GM19467 (cell line): Measurements from ENCODE around the gene OSGIN1.

ENCODE experiments used
- ATAC-seq: cut with Tn5 transposase; IDR thresholded peaks from one replicate; pipeline ENCODE4 v1.9.1; 2021; ENCODE audit warnings: mild to moderate bottlenecking, moderate library complexity; ENCODE audit not compliant: unreplicated experiment

Gene OSGIN1

GRCh38 chr16:83969771-83970429 is 16.9 kb downstream of the OSGIN1 start:
- ATAC-seq = no peak

DNA sequence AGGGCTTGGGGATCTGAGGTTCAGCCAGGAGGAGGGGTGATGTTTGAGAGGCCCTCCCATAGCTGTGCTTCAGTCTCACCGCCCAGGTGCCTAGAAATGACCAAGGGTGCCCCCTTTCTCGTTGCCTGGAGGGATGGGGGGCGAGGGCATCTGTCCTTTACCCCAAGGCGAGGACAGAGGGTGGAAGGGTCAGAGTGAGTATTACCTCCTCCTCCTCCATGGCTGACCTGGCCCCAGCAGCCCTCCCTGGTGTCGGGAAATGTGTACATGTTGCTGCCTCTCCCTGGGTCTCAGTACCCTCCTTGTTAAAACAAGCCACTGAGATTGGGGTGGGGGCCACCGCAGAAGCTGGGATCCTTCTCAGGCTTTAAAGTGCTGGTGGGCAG is 17.4 kb downstream of the OSGIN1 start:
- ATAC-seq = no peak

GRCh38 chr16:83971165-83972130 is 18.4 kb downstream of the OSGIN1 start:
- no peak for ATAC-seq

DNA sequence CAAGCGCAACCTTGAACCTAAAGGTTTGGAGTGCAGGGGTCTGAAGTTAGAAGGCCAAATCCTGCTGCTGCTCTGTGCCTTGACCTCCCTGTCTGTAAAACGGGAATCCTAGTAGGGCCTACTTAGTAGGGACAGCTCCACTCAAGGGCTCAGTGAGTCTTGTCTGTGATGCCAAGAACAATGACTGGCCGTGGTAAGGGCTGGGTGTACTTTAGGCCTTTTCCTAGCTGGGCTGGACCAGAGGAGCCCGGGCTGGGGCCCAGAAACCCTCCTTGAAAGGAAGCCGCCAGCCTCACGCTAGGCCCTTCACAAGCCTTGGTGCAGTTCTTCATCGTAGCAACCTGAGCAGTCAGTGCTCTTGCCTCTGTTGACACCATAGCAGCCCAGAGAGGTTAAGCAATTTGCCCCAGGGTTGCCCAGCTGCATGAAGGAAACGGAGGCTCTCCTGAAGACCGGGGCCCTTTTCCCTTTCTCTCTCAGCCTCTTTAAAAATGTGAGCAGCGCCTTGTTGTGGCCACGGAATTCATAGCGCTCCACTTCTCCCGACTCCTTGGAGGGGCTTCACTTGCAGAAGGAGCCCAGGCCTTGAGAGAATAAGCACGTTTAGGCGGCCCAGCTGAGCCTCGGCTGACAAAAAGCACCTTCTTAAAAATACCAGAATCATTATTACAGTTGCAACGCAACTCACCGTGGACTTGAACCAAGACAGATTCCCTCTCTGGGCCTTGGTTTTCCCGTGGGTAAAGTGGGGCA is 19.4 kb downstream of the OSGIN1 start:
- ATAC-seq = no peak

GRCh38 chr16:83973077-83973476 is 20.0 kb downstream of the OSGIN1 start:
- no peak for ATAC-seq

DNA sequence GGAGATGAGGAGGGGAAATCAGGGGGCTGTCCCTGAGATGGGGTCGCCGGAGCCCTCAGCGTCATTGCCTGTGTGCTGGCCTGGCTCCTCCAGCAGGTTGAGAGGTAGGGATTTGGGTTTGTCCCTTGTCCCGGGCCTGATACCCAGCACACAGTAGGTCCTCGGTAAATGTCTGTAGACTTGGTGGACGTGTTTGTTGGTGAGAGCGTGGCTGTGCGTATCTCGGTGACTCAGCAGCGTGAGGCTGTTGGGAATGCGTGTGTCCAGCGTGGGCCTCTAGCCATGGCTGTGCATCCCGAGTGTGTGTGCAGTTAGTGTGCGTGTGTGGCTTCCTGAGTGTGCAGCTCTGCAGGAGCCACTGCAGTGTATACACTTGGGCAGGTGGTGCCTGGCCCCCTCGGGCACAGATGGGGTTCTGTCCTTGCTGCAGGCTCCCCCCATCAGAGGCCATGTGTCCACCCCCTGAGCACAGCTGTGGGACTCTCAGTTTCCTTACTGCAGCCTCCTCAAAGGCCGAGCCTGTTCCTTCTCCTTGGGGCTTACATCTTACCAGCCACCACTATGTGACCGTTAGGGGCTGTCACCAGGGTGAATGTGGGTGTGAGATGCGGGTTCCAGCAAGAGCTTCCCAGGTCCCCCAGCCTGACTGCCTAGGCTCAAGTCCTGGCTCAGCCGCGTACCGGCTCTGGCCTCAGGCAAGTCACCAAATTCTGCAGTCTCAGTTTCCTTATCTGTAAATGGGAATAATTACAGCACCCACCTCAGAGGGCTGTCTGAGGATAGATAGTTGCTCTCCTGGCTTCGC is 20.7 kb downstream of the OSGIN1 start:
- no peak for ATAC-seq

DNA sequence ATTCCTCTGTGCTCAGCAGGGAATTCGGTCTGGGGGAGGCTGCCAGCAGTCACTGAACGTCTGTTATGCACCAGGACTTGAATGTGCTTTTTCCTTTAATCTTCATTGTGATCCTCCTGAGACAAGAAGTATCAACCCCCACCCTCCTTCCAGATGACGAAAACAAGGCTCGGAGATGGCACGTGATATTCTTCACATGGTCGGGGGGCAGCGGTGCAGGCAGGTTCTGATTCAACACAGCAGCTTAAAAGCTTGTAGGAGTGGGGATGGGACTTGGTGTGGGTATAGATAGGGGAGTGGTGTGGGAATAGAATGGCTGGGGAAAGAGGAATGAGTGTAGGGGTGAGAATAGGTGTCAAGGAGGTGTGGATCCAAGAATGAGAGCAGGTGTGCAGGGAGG is 21.4 kb downstream of the OSGIN1 start:
- ATAC-seq = no peak

GRCh38 chr16:83975590-83976260 is 22.7 kb downstream of the OSGIN1 start:
- no peak for ATAC-seq

DNA sequence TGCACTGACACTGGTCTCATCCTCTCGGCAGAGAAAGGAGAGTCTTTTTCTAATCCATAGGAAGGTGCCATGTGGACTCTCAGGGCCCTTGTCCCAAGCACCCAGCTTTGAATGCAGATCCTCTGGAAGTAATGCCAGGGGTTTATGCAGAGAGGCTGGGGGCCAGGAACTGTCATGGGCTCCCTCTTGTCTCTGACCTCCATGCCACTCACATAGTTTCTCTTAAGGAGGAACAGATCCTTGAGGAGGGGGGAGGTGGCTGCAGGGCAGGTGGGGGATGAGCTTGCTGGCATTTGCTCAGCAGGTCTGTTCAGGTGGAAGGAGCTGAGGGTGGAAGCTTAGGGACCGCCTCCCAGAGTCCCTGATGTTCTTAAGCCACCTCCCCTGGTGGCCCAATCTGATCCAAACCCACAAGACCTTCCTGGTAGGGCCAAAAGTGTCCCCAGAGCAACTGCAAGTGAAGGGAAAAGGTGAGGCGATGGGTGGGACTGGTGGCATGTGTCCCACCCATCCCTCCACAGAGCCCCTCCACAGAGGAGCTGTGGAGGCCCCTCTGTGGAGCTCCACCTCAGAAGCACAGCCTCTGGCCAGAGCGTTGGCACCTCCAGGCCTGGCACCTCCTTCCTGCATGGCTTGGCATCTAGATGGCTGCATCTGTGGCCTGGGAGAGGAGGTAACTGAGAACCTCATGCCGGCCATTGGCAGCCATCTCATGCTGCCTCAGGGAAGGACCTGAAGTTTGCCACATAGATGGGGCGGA is 24.2 kb downstream of the OSGIN1 start:
- no peak for ATAC-seq

DNA sequence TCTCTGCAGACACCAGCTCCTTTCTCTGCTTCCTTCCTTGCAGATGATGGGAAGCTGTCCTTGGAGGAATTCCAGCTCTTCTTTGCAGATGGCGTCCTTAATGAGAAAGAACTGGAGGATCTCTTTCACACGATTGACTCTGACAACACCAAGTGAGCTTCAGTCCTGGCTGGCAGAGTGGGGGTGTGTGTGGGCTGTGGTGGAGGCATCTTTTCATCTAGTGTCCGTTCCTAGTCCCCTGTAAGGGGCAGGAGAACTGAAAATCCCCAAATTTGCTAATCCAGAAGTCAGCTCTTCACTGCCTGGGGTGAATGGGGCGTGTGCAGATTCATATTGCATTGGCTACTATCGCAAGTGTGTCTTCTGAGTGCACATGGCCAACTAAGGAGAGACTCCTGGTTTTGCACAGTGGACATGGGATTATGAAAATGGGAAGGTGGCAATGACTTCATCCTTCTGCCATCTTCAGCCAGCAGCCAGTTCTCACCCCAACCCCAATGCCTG is 25.4 kb downstream of the OSGIN1 start:
- no peak for ATAC-seq

DNA sequence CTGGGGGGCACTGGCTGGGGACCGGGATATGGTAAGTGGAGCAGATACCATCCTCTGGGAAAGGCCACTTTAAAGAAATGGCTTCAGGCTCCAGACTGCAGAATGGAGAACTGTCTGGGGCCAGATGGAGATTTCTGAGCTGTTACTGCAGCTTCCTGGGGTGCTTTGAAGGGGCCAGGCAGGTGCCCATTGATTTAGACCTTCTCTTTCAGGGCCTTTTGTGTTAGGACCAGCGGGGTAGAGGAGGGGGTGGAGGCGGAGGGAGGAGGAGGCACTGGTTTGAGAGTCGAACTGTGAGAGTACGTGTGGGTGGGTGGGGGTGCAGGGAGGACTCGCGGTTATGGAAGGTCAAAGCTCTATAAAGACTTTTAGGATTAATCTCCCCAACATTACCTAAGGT is 26.4 kb downstream of the OSGIN1 start:
- ATAC-seq = no peak

DNA sequence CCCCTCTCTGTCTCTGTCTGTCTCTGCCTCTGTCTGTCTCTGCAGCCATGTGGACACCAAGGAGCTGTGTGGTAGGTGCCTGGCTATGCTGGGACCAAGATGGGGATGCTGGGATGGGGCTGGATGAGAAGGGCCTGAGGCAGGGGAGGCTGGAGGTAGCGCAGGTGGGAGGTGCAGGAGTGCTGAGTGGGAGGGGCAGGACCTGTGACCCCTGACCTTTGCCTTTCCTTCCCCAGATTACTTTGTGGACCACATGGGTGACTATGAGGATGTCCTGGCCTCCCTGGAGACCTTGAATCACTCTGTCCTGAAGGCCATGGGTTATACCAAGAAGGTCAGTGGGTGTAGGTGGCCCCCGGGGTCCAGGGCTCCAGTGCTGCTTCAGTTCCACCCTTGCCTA is 27.8 kb downstream of the OSGIN1 start:
- no peak for ATAC-seq

DNA sequence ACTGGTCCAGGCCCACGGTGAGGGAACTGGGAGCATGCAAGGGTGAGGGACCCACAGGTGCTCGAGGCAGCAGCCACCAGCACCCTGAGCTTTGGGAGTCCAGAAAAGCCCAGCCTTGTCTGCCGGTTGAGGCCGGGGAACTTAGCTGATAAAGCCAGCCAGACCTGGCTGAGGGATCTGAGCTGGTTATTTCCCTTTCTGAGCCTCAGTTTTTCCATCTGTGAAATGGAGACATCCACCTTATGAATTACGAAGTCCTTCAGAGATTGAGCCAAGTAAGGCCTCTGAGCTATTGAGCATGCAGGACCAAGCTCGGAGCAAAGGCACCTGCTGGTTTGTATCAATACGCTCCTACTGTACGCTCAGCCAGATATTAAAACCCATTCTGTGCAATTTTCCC is 28.8 kb downstream of the OSGIN1 start:
- ATAC-seq = no peak

DNA sequence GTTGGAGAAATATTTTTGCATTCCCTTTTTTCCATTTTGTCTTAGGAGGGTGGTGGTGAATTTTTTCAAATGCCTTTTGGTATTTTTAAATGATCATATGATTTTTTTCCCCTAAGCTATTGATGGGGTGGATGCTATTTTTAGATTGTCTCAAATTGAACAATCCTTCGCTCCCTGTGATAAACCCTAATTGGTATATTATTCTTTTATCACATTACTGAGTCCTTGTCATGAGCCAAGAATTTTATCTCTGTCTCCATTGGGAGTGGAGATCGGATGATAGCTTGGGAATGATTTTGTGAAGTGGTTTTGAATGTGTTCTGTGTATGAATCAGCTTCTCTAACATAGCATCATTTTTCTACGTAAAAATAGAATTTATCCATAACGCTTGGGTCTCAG is 30.5 kb downstream of the OSGIN1 start:
- no peak for ATAC-seq

- ATAC-seq = no peak
Measured at GRCh38 chr16:83989300-83989699, 36.3 kb downstream of the OSGIN1 start.

DNA sequence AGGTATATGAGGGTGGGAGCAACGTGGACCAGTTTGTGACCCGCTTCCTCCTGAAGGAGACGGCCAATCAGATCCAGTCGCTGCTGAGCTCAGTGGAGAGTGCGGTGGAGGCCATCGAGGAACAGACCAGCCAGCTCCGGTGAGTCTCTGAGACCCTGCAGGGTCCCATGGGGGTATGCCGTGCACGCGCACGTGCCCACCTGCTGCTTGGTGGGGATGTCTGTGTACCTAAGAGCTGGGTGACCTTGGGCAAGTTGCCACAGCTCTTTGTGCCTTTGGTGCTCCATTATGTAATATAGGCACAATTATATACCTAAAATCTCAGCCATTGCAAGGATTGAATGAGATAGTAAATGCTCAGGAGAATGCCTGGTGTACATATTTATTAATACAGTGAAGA is 37.5 kb downstream of the OSGIN1 start:
- no peak for ATAC-seq

GRCh38 chr16:83992624-83993023 is 39.6 kb downstream of the OSGIN1 start:
- ATAC-seq = no peak

DNA sequence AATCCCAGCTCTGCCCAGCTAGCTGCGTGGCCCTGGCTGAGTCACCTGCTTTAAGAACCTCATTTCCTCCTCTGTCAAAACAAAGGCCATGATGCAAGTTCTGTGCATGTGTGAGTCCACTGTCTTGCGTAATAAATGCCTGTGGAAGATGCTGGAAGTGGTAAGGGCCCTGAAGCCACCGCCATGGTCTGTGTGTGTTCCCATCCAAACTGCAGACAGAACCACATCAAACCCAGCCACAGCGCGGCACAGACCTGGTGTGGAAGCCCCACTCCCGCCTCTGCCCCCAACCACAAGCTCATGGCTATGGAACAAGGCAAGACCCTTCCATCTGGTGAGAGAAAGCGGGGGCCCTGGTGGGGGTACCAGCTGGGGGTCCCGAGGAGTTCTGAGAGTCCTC is 41.0 kb downstream of the OSGIN1 start:
- no peak for ATAC-seq

GRCh38 chr16:83994703-83995102 is 41.7 kb downstream of the OSGIN1 start:
- no peak for ATAC-seq
